Erythroblast (primary cell): ENCODE results near the gene WDR19.

Source experiments
- GATA1 ChIP-seq: IDR thresholded peaks from 2 replicates; pipeline ENCODE4 v1.6.1; 2011; ENCODE audit warnings: low read depth, mild to moderate bottlenecking, control low read depth, low read length, moderate library complexity
- POLR2A ChIP-seq: IDR thresholded peaks from 2 replicates; pipeline ENCODE4 v1.6.1; 2011; ENCODE audit warnings: mild to moderate bottlenecking, low read length

DNA sequence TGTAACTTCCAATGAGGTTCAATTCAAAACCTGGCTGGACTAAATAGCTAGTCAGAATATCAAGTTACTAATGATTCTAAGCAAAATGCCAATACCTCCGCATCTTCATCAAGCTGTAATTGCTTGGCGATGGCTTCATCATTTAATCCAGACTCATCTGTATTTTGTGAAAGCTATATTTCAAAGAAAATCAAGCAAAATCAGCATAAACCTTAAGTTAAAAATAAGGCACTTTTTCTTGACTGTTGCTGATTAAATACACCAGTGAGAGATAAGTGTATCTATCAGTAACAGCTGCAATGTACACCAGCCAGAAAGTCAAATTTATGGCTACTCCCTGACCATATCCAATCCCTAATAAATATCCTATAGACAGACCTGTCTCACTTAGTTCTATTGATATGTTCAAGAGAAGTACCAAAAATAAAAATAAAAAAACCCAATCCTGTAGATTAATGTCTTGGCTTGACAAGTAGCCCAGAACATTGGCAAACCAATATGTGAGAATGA lies 144.2 kb downstream of the WDR19 start:
- TF ChIP-seq POLR2A (no peak), GATA1 (no peak)
